ENCODE results near the gene HPD.

Gene HPD

GRCh38 chr12:121858662-121859572, at the start of gene HPD:
Gene HPD (minus strand): TSS chr12:121858859. CDS start chr12:121858823, 36 bp downstream.
- no peak for TF ChIP-seq CTCF (IDR thresholded peaks at IDR 0.05; ENCODE audit: low read depth, low read length)
- H3K4me3 ChIP-seq (replicated peaks in 1 of 2; ENCODE audit: low read depth in 2 of 2, low read length in 2 of 2) = no peak within 1 kb of the TSS
- peak; percentile 84 to 93 for DNase-seq (ENCODE audit: low read depth in 2 of 2)

- no peak overlapping the region for H3K4me3 ChIP-seq (replicated peaks in 1 of 2; ENCODE audit: low read depth in 2 of 2, low read length in 2 of 2)
- no peak for DNase-seq (ENCODE audit: low read depth in 2 of 2)
- no peak for TF ChIP-seq CTCF (IDR thresholded peaks at IDR 0.05; ENCODE audit: low read depth, low read length)
Observed at GRCh38 chr12:121905746-121906145, 47.1 kb upstream of the HPD start.

GRCh38 chr12:121903202-121903601, 44.5 kb upstream of the HPD start:
- DNase-seq (ENCODE audit: low read depth in 2 of 2) = no peak
- no peak for TF ChIP-seq CTCF (IDR thresholded peaks at IDR 0.05; ENCODE audit: low read depth, low read length)

GRCh38 chr12:121899590-121899989, 40.9 kb upstream of the HPD start:
- DNase-seq (ENCODE audit: low read depth in 2 of 2) = no peak
- no peak for TF ChIP-seq CTCF (IDR thresholded peaks at IDR 0.05; ENCODE audit: low read depth, low read length)
- H3K4me3 ChIP-seq (replicated peaks in 1 of 2; ENCODE audit: low read depth in 2 of 2, low read length in 2 of 2) = no peak overlapping the region

More at GRCh38 chr12:121903202-121903601, 44.5 kb upstream of the HPD start:
- H3K4me3 ChIP-seq (replicated peaks in 1 of 2; ENCODE audit: low read depth in 2 of 2, low read length in 2 of 2) = no peak overlapping the region

GRCh38 chr12:121898287-121898686, 39.6 kb upstream of the HPD start:
- DNase-seq (ENCODE audit: low read depth in 2 of 2) = no peak
- H3K4me3 ChIP-seq (replicated peaks in 1 of 2; ENCODE audit: low read depth in 2 of 2, low read length in 2 of 2) = no peak overlapping the region
- TF ChIP-seq CTCF (IDR thresholded peaks at IDR 0.05; ENCODE audit: low read depth, low read length) = no peak

GRCh38 chr12:121894633-121895032, 36.0 kb upstream of the HPD start:
- TF ChIP-seq CTCF (IDR thresholded peaks at IDR 0.05; ENCODE audit: low read depth, low read length) = peak; percentile 27
- DNase-seq (ENCODE audit: low read depth in 2 of 2) = peak; percentile 45 to 62
- no peak overlapping the region for H3K4me3 ChIP-seq (replicated peaks in 1 of 2; ENCODE audit: low read depth in 2 of 2, low read length in 2 of 2)
